Rectal smooth muscle tissue (tissue), 1 donor: Measurements from ENCODE around the gene ROBO1.

Experiments
- H3K27ac ChIP-seq: one replicate; pipeline ENCODE4 v1.7.0; 2013; ENCODE audit warnings: low read depth, low read length, inconsistent platforms
- H3K27me3 ChIP-seq: one replicate; pipeline ENCODE4 v1.7.0; 2013; ENCODE audit warnings: low read length; ENCODE audit not compliant: control insufficient read depth, insufficient read depth
- H3K36me3 ChIP-seq: one replicate; pipeline ENCODE4 v1.7.0; 2013; ENCODE audit warnings: low read length; ENCODE audit not compliant: control insufficient read depth, insufficient read depth
- H3K4me1 ChIP-seq: one replicate; pipeline ENCODE4 v1.7.0; 2013; ENCODE audit warnings: low read length; ENCODE audit not compliant: control insufficient read depth, insufficient read depth
- H3K4me3 ChIP-seq: one replicate; pipeline ENCODE4 v1.7.0; 2013; ENCODE audit warnings: low read length
- H3K9ac ChIP-seq: one replicate; pipeline ENCODE4 v1.7.0; 2013; ENCODE audit warnings: low read length

The ROBO1 gene

DNA sequence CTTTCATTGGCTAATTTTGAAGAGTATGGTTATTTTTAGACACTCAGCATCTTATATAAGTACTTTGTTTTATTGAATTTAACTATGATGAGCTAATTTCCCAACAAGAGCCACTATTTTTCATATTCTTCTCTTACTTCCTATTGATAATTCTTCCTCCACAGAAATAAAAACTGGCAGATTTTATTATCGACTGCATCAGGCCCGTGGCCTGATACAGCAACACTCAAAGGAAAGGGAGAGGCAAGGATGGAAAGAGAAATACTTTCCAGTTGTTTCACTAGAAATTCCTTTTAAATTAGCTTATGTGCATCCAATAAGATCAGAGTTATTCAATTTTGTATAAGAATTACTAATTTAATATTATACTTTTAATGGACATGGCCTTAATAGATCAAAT lies 886.3 kb downstream of the ROBO1 start:
- Histone ChIP-seq H3K4me1 (peaks cover 2% of the 10 kb centered on the region), H3K4me3 (no peak overlapping the region), H3K27me3 (no peaks in the 10 kb centered on the region), H3K9ac (no peak overlapping the region), H3K27ac (no peak overlapping the region), H3K36me3 (no peaks in the 10 kb centered on the region)

DNA sequence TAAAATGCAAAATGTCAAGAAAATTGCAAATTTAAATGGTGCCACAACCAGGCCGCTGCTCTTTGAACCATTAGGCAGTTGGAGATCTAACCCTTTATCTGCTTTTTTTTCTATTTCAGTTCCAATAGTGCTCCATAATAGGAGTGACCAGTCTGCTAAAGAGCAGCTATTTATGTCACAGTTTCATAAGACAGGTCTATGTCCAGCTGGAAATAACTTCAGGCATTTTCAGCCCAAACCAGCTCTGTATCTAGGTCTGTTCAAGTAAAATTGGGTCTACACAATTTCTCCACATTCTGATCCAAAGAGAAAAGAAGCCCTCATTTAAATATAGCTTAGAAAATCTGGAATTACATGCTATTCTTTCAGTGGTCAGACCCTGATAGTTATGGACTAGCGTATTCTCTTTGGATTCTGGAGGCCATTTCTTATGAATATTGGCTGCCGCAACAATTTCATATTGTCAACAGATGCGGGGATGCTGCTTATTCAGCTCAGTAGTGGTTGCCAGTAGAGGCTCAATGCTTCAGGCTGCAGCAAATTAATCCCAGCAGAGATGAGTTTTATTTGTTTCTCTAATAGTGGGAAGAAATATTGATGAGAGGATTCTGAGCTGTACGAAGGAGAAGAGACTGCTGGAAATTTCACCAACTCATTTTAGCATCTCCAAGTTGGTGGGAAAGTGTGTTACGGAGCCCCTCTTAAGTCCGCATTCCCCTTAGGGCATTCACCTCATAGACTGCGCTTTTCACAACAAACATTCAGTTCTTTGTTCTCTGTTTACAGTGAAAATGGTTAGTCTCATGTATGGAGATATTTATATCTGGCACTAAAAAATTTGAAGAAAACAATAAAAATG lies 887.0 kb downstream of the ROBO1 start:
- H3K4me1 ChIP-seq, result peaks cover 2% of the 10 kb centered on the region
- no peak overlapping the region for H3K27ac ChIP-seq

GRCh38 chr3:78879295-78879860 lies 888.4 kb downstream of the ROBO1 start:
- Histone ChIP-seq H3K27ac (no peak overlapping the region), H3K36me3 (no peaks in the 10 kb centered on the region), H3K27me3 (no peaks in the 10 kb centered on the region), H3K4me1 (peaks cover 2% of the 10 kb centered on the region), H3K4me3 (no peak overlapping the region), H3K9ac (no peak overlapping the region)

More for the DNA sequence above, 887.0 kb downstream of the ROBO1 start:
- H3K9ac ChIP-seq, result no peak overlapping the region
- H3K4me3 ChIP-seq, result no peak overlapping the region
- no peaks in the 10 kb centered on the region for H3K36me3 ChIP-seq
- H3K27me3 ChIP-seq, result no peaks in the 10 kb centered on the region

DNA sequence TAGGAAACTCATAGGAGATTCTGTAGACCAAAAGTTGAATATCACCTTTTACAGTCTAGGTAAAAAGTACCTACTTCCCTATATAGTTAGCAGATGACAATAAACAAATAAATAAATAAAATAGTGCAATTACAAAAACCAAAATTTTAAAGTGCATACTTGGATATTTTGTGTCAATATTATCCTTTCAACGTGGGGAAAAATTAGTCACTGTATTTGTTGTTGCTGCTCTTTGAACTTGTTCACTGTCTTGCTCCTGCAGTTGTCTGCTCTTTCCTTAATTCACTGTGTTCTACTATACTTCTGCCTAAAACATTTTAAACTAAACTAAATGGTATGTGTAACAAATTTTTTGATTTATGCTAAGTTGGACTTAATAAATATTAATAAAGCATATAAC lies 889.0 kb downstream of the ROBO1 start:
- no peak overlapping the region for H3K27ac ChIP-seq
- no peaks in the 10 kb centered on the region for H3K27me3 ChIP-seq
- no peak overlapping the region for H3K9ac ChIP-seq
- peaks cover 2% of the 10 kb centered on the region for H3K4me1 ChIP-seq
- H3K4me3 ChIP-seq, result no peak overlapping the region
- H3K36me3 ChIP-seq, result no peaks in the 10 kb centered on the region

DNA sequence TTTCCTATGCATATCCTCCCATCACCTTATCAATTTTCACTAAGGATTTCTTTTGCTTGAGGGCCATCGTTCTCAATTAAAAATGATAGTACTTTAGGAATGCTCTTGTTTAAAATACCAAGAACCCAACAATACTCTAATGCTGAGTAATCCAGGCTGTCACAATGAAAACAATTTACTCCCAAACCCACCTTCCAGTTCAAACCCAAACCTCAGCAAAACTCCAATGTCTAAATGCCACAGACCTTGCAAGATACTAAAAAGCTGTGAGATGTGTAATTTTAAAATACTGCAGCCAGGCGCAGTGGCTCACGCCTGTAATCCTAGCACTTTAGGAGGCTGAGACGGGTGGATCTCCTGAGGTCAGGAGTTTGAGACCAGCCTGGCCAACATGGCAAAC lies 889.8 kb downstream of the ROBO1 start:
- H3K9ac ChIP-seq, result no peak overlapping the region

GRCh38 chr3:78875851-78876250 lies 891.9 kb downstream of the ROBO1 start:
- H3K9ac ChIP-seq, result no peak overlapping the region
- no peak overlapping the region for H3K27ac ChIP-seq
- H3K36me3 ChIP-seq, result no peaks in the 10 kb centered on the region
- peaks cover 2% of the 10 kb centered on the region for H3K4me1 ChIP-seq
- H3K27me3 ChIP-seq, result no peaks in the 10 kb centered on the region
- H3K4me3 ChIP-seq, result no peak overlapping the region

More for the DNA sequence above, 889.8 kb downstream of the ROBO1 start:
- H3K27ac ChIP-seq, result no peak overlapping the region
- H3K4me1 ChIP-seq, result peaks cover 2% of the 10 kb centered on the region
- no peak overlapping the region for H3K4me3 ChIP-seq
- no peaks in the 10 kb centered on the region for H3K27me3 ChIP-seq
- no peaks in the 10 kb centered on the region for H3K36me3 ChIP-seq

- no peaks in the 10 kb centered on the region for H3K36me3 ChIP-seq
Observed at GRCh38 chr3:78875436-78875835, 892.4 kb downstream of the ROBO1 start.

DNA sequence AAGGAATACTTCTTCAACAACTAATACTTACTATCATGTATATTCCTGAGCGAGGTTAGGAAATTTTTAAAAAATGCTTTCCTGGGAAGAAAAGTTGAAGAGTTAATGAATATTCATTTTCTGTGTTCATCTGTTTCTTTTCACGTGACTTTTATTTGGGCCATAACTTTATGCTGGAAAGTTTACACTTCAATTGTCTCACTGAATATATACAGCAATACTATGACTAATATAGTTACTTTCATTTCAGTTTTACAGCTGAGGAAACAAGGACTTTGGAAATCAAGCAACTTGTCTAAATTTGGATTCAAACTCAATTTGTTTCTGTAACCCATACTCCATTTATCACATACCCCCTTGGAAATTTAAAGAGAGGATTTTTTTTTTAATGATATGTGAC lies 894.2 kb downstream of the ROBO1 start:
- no peak overlapping the region for H3K4me3 ChIP-seq
- H3K9ac ChIP-seq, result no peak overlapping the region
- H3K4me1 ChIP-seq, result no peaks in the 10 kb centered on the region
- no peaks in the 10 kb centered on the region for H3K27me3 ChIP-seq
- no peaks in the 10 kb centered on the region for H3K36me3 ChIP-seq
- H3K27ac ChIP-seq, result no peak overlapping the region

More at GRCh38 chr3:78875436-78875835, 892.4 kb downstream of the ROBO1 start:
- Histone ChIP-seq H3K27me3 (no peaks in the 10 kb centered on the region), H3K4me3 (no peak overlapping the region), H3K9ac (no peak overlapping the region), H3K27ac (no peak overlapping the region), H3K4me1 (peaks cover 2% of the 10 kb centered on the region)

GRCh38 chr3:78872195-78872594 lies 895.6 kb downstream of the ROBO1 start:
- Histone ChIP-seq H3K4me3 (no peak overlapping the region), H3K36me3 (no peaks in the 10 kb centered on the region), H3K27me3 (no peaks in the 10 kb centered on the region), H3K4me1 (no peaks in the 10 kb centered on the region), H3K27ac (no peak overlapping the region), H3K9ac (no peak overlapping the region)

DNA sequence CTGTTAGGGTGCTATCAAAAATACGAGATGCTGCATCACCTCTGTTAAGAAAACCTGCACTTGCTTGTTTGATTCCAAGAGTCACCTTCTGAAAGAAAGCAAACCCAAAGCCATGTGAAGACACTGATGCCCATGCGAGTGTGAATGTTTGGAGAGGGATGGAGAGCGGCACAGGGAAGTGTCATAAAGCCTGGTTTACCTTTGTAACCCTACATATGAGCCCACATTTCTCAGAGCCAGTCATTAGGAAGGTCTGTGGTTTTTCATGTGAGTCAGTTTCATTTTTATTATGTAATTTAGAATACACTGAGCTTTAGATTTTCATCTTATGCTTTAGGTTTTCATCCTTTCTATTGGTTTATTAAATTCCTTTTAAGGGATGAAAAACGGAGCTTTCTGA lies 896.8 kb downstream of the ROBO1 start:
- Histone ChIP-seq H3K4me1 (no peaks in the 10 kb centered on the region), H3K9ac (no peak overlapping the region), H3K27ac (no peak overlapping the region), H3K36me3 (no peaks in the 10 kb centered on the region), H3K27me3 (no peaks in the 10 kb centered on the region), H3K4me3 (no peak overlapping the region)

- H3K27ac ChIP-seq, result no peak overlapping the region
- H3K4me1 ChIP-seq, result no peaks in the 10 kb centered on the region
- no peaks in the 10 kb centered on the region for H3K36me3 ChIP-seq
- H3K4me3 ChIP-seq, result no peak overlapping the region
- H3K9ac ChIP-seq, result no peak overlapping the region
- H3K27me3 ChIP-seq, result no peaks in the 10 kb centered on the region
Observed at GRCh38 chr3:78870484-78870883, 897.3 kb downstream of the ROBO1 start.

DNA sequence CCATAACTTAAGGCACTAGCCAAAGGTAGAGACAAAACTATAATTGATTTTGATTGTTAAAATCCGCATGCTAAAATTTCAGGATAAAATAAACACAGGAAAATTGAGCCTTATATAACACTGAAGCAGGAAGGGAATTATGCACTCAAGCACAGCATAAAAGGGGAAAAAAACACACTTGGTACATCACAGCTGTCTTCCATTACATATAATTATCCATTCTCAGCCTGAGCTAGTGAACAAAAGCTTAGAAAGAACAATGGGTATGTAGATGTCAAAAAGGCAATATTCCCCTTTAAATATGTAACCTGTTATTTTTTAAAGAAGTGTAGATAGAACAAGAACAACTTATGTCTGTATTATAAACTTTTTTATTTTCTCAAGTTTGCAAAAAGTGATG lies 899.2 kb downstream of the ROBO1 start:
- no peaks in the 10 kb centered on the region for H3K4me1 ChIP-seq

More for the DNA sequence above, 899.2 kb downstream of the ROBO1 start:
- Histone ChIP-seq H3K27me3 (no peaks in the 10 kb centered on the region), H3K9ac (no peak overlapping the region), H3K36me3 (no peaks in the 10 kb centered on the region), H3K4me3 (no peak overlapping the region), H3K27ac (no peak overlapping the region)
